HG03139 (cell line): ENCODE measurements around the gene MCMBP.
"Not testable (repeated sequence)": the region's sequence is repeated elsewhere in the genome, so short reads cannot be mapped to it uniquely, and the experiment has no call there.

ENCODE experiments used
- ATAC-seq: cut with Tn5 transposase; IDR thresholded peaks from one replicate; pipeline ENCODE4 v1.9.1; 2021; ENCODE audit not compliant: unreplicated experiment

Gene MCMBP

GRCh38 chr10:119831656-119832055 is 41.0 kb downstream of the MCMBP start:
- no peak for ATAC-seq

- no peak for ATAC-seq
These were observed 41.8 kb downstream of the MCMBP start for GRCh38 chr10:119830851-119831250.

- no peak for ATAC-seq
These were observed 43.2 kb downstream of the MCMBP start for GRCh38 chr10:119829429-119829828.

GRCh38 chr10:119827430-119827829 is 45.2 kb downstream of the MCMBP start:
- no peak for ATAC-seq

GRCh38 chr10:119826771-119827170 is 45.9 kb downstream of the MCMBP start:
- no peak for ATAC-seq

GRCh38 chr10:119824299-119824698 is 48.3 kb downstream of the MCMBP start:
- no peak for ATAC-seq

GRCh38 chr10:119821182-119821581 is 51.5 kb downstream of the MCMBP start:
- no peak for ATAC-seq

GRCh38 chr10:119818889-119819270 is 53.8 kb downstream of the MCMBP start:
- ATAC-seq = no peak

- no peak for ATAC-seq
These were observed 54.4 kb downstream of the MCMBP start for GRCh38 chr10:119817991-119818888.

- ATAC-seq = no peak
These were observed 57.0 kb downstream of the MCMBP start for GRCh38 chr10:119815671-119816070.

GRCh38 chr10:119812684-119813083 is 60.0 kb downstream of the MCMBP start:
- no peak for ATAC-seq

GRCh38 chr10:119811122-119811521 is 61.5 kb downstream of the MCMBP start:
- no peak for ATAC-seq

GRCh38 chr10:119807960-119808697 is 64.5 kb downstream of the MCMBP start:
- ATAC-seq = peak; percentile 70

- no peak for ATAC-seq
These were observed 66.1 kb downstream of the MCMBP start for GRCh38 chr10:119806334-119807130.

GRCh38 chr10:119805702-119806230 is 66.9 kb downstream of the MCMBP start:
- ATAC-seq = no peak

GRCh38 chr10:119803264-119803663 is 69.4 kb downstream of the MCMBP start:
- no peak for ATAC-seq

GRCh38 chr10:119801998-119802538 is 70.6 kb downstream of the MCMBP start:
- no peak for ATAC-seq

- no peak for ATAC-seq
These were observed 71.5 kb downstream of the MCMBP start for GRCh38 chr10:119801176-119801575.

GRCh38 chr10:119796039-119796438 is 76.6 kb downstream of the MCMBP start:
- no peak for ATAC-seq

GRCh38 chr10:119795101-119795500 is 77.5 kb downstream of the MCMBP start:
- ATAC-seq = not testable (repeated sequence)
